Heart left ventricle (tissue), 13 donors: Measurements from ENCODE around the gene FAM227B.

Source experiments
- CTCF ChIP-seq, 12 donors: fragments of 200-600 bp; sonication (generic) in 4 of 12; IDR thresholded peaks; one replicate each; pipeline versions ENCODE4 v1.5.0 to v1.8.0; 2018 to 2022; ENCODE audit warnings: antibody characterized with exemption in 12 of 12, mild to moderate bottlenecking in 5 of 12
- POLR2A ChIP-seq, 2 donors: fragments of 450-650 bp; IDR thresholded peaks; one replicate each; pipeline ENCODE4 v1.6.1; 2017; ENCODE audit warnings: antibody characterized with exemption in 2 of 2, mild to moderate bottlenecking in 2 of 2, moderate library complexity in 2 of 2
- donor health status: ischemic (EF 13 %, LVEDD 7.1; RV severe dilation, severe dysfunction).
- donor health status: DM: no; HTN: yes; CAD: no.
- donor health status: DM: no; HTN: no; CAD: no.
- donor health status: ischemic (EF 25% LVEDD 6.9; RV normal size, moderate dysfunction).
- donor health status: ischemic (EF 25% LVEDD 5.7; RV mildly dilated, moderate dysfunction).
- donor health status: ischemic (EF 35%, LVEDD 5.7; RV mildly dilated, moderate dysfunction).
- donor health status: nonischemic (EF 11% LVEDD 7.7; RV severe dilation, severe dysfunction).
- donor health status: DM: yes; HTN: yes; CAD: no.
- donor health status: PGD.
- donor health status: ischemic (EF 29% LVEDD 5.4; RV normal size, mild dysfunction).
- donor health status: nonischemic (EF 23%, LVEDD 6.1; RV moderate dilation, normal function).

- TF ChIP-seq CTCF (IDR thresholded peaks at IDR 0.05) (no peak), POLR2A (IDR thresholded peaks at IDR 0.05) (no peak)
Measured at GRCh38 chr15:49610157-49610918, 10.3 kb downstream of the FAM227B start.
